ENCODE results near the gene ELMO1.
A peak's percentile ranks its signal among the peaks of the same experiment; 100 is the strongest.

Gene ELMO1

DNA sequence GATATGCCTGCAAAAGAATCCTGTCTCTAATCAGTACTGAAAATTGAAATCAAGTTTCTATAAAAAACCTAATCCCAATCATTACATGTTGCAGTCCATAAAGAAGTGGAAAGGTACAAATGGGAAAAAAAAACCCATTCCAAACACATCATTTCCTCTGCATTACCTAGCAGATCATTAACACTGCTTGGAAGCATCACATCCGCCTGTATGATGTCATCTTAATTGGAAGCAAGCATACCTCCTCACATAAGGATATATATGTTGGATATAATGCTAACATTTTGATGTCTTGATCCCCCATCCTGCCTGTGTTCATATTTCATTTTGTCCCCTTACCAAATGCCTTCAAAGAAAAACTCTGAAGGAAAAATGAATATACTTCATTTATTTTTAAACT is 483.0 kb downstream of the ELMO1 start:
- DNase-seq (ENCODE audit: low read depth in 2 of 3, low spot score in 1 of 3): no peak

- no peak for DNase-seq (ENCODE audit: low read depth in 2 of 3, low spot score in 1 of 3)
These were observed 484.4 kb downstream of the ELMO1 start for GRCh38 chr7:36964297-36964696.

DNA sequence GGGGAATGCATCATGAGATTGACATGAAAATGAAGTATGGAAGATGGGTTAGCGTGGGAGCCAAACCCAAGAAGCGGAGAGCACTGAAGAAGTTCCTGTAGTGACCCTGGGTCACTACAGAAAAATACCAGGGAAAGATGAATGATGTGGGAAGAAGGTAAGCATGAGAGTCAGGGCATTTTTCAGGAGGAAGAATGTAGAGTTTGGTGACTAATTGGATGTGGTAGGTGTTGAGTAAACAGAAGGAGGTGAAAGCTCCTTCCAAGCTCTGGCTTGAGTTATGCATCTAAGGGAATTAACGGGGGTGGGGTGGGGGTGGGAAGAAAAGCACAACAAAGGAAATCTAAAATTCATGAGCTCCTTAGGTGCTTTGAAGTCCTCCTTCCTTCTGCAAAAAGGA is 486.3 kb downstream of the ELMO1 start:
- no peak for DNase-seq (ENCODE audit: low read depth in 2 of 3, low spot score in 1 of 3)

DNA sequence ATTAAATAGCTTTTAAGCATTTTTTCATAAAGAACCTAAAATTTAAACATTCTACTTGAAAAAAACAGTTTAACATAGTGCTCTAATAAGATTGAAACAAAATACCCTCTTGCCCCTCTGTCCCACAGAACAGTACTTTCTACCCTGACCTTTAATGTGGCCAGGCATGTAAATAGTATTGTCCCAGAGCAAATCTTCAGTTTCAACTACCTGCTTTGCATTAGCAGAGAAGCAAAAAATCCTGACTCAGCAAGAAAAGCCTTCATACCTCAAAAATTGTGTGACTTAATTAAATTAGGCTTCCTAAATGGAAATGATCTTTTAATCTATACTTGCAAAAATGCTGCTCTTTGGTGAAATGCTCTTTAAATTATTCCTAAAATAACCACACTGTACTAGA is 487.0 kb downstream of the ELMO1 start:
- no peak for DNase-seq (ENCODE audit: low read depth in 2 of 3, low spot score in 1 of 3)

GRCh38 chr7:36961097-36961496 is 487.6 kb downstream of the ELMO1 start:
- DNase-seq (ENCODE audit: low read depth in 2 of 3, low spot score in 1 of 3): peak; percentile 7 to 28 (median 14)

- DNase-seq (ENCODE audit: low read depth in 2 of 3, low spot score in 1 of 3): no peak
These were observed 488.6 kb downstream of the ELMO1 start for GRCh38 chr7:36960105-36960504.

DNA sequence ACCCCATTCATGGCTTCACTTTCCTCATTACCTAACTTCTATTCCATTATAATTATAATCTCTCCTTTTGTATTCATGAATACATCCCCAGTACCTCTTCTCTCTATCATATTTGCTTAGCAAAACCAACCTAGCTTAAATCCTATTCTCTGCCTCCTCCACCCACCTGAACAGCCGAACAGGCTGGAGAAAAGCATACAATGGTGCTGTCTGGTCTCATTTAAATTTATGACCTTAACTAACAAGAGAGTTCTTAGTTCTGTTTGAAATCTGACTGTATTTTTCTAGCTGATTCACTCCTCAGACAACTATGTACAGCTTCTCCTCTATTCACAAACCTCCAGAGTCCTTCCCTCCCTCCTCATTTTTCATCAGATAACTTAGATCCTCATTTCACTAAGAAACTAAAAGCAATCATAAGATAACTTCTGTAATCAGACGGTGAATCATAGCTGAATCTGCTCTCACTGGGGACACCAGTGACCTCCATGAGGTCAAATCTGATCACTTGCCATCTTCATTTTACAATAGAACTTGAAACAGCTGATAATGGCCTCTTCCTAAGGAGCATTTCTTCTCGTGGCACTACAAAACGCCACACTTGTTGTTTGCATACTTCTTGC is 490.4 kb downstream of the ELMO1 start:
- no peak for DNase-seq (ENCODE audit: low read depth in 2 of 3, low spot score in 1 of 3)

DNA sequence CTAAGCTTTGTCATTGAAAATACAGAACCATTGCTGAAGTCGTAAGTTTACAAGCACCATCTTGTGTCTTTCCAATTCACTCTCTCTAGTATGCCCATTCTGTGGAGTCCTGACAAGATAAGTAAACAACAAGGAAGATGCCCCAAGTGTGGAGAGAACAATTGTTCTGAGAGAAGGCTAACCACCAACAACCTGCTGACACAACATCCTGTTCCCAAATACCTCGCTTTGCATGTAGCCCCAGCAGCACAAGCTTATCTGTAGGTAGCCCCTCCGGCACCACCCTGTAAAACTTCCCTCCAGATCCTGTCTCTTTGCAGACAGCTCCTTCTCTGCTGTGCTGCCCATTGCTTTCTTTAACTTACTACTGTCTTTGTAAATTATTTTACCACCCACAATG is 491.0 kb downstream of the ELMO1 start:
- no peak for DNase-seq (ENCODE audit: low read depth in 2 of 3, low spot score in 1 of 3)

DNA sequence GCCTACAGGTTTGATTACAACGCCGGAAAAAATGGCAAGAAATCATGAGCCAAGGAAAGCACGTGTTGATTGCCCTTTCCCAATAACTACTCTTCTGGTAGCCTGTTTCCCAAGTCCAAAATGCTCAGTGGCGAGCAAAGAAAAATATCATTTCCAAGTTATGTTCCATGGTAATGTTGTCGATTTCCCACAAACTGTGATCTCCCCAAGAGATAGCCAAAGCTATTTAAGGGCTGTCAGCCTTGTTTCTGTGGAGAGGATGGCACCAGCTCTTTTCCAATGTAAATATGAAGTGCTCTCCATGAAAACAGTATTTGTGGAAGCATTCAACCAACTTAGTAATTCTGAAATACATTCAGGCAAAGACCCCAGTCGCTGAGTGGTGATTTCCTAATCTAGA is 491.9 kb downstream of the ELMO1 start:
- DNase-seq (ENCODE audit: low read depth in 2 of 3, low spot score in 1 of 3): no peak

DNA sequence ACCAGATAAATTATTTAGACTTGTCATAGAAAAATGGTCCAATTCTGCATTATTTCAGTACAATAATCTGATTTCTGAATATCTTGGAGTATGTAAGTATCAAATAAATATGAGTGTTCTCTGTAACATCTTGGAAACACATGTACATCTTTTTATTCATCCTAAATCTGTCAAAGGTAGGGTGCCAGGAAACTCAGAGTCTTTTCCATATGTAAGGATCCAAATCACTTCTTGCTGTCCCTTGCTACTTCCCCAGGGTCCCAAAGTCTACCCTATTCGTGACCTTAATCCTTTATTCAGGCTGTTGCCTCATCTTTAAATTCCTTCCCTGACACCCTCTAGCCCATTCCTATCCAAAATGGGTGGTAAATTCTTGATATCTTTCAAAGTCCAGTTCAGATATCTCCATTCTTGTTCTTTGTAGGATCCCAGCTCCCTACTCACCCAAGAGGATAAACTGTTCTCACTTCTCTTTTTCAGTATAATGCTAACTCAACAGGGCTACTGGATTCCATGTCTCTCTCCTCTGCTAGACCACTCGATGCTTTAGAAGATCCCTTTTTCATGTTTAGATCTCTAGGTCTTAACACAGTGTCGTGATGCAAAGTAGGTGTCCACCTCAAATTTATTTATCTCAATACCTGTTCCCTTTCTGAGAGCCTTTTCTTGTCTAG is 493.1 kb downstream of the ELMO1 start:
- no peak for DNase-seq (ENCODE audit: low read depth in 2 of 3, low spot score in 1 of 3)

GRCh38 chr7:36951257-36951697 is 497.4 kb downstream of the ELMO1 start:
- DNase-seq (ENCODE audit: low read depth in 2 of 3, low spot score in 1 of 3): no peak

DNA sequence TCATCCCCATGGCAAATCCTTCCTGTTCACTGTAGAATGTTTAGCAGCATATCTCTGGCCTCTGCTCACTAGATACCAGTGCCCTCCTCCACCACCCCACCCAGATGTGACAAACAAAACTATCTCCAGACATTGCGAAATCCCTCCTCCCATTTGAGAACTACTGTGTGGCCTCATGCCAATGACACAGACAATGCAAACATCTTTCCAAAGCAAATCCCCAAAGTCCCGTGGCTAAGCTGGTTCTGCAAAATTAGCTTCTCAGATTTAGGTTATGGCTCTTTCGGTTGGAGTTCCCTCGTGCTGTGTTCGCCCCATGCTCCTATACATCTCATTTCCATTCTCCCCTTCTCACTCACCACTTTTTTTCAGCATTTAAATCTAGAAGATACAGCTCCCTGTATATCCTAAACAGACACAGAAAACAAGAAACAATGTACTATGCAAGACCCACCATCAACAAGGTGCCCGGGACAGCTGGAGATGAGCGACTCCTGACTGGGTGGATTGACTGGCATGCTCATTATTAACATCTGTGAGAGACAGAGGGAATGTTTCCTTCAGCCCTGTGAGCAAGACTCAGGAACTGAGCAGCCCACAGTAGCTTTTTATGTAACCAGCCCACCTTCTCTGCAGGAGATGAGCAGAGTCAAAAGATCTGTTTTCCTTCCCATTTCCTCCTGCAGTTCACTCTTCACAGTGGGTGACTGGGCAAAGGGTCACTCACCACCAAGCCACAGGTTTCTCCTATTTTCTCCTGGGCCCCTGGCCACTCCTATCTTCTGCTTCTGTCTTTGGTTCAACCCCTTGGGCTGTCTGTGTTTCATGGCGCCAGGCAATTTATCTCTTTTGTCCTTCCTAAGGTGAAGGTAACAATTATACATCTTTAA is 498.7 kb downstream of the ELMO1 start:
- no peak for DNase-seq (ENCODE audit: low read depth in 2 of 3, low spot score in 1 of 3)

DNA sequence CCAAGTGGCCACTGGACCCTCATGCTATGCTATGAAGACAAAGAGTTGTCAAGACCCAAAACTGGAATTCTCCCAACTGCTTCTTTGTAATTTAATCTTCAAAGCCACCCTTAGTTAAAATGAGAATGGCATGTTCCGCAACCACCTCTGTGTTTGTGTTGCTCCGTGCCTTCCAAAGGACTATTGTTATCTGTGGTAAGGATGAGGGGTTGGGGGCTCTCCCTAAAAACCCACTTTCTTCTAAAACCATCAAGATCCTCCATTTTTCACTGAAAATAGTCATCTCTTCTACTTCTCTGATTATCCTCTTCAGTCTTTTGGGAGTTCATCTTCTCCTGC is 502.3 kb downstream of the ELMO1 start:
- no peak for DNase-seq (ENCODE audit: low read depth in 2 of 3, low spot score in 1 of 3)

GRCh38 chr7:36945612-36946400 is 502.9 kb downstream of the ELMO1 start:
- DNase-seq (ENCODE audit: low read depth in 2 of 3, low spot score in 1 of 3): no peak

DNA sequence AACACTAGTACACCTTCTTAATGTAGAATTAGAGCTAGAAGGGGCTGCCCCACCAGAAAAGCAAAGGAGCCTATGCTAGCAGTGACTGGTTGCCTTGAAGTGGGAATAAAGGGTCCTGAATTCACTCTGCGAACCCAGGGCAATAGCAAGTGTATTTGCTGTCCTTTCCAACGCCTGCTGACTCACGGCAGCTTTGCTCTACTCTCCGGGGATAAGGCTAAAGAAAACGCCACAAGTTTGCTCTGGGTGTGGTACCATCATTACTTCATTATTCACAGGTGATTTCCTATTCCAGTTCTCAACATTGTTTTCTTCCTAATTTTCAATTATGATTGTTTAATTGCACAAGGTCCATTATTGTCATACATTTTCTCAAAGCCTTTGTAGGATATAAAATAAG is 503.8 kb downstream of the ELMO1 start:
- DNase-seq (ENCODE audit: low read depth in 2 of 3, low spot score in 1 of 3): no peak

DNA sequence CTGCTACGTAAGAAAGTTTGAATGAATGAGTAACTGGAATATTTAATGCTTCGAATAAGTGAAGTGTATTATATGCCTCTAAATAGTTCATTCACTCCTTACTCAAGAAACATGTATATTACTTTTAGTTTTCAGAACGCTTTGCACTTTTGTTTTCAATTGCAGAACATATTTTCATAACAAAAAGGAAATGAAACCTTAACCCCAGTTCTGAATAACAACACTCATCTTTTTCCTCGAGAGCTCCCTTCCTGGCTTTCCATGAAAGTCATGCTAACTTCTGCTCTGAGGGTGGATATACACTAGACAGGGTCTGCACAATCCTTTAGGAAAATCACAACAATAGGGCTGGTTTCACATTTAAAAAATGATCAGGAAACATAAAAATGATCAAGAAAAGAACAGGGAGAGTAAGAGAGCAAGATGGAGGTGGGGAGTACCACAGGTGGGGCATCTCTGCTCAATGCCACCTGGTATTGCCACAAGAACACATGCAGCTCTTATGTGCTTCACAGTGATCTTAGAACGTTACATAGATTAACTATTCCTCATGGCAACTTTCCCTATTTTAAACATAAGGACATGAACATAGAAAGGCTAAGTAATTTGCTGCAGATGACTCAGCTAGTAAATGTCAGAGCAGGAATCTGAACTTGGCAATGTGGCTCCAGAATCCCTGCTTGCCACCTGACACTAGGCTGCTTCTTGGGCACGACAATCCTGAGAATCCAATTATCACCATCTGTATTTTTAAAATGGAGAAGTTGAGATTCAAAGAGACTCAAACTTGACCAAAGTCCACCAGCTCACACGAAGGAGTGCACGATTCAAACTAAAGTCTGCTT is 504.9 kb downstream of the ELMO1 start:
- DNase-seq (ENCODE audit: low read depth in 2 of 3, low spot score in 1 of 3): no peak

GRCh38 chr7:36942955-36943354 is 505.7 kb downstream of the ELMO1 start:
- DNase-seq (ENCODE audit: low read depth in 2 of 3, low spot score in 1 of 3): no peak

DNA sequence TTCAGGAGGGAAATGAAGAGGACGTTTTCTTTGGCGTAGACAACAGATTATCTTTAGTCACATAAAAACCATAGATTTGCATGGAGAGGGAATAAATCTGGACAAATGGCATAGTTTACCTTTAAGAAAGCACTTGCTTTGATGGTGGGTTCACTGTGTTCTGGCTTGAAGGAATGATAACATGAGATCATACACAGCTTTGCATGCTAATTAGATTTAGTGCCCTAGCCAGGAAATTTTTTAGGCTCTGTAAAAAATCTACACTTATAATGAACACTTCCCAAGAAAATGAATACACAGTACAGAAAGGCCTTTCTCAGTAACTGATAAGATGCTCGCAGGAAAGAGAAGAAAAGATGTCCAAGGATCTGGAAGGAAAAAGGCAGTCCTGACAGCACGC is 506.1 kb downstream of the ELMO1 start:
- no peak for DNase-seq (ENCODE audit: low read depth in 2 of 3, low spot score in 1 of 3)

DNA sequence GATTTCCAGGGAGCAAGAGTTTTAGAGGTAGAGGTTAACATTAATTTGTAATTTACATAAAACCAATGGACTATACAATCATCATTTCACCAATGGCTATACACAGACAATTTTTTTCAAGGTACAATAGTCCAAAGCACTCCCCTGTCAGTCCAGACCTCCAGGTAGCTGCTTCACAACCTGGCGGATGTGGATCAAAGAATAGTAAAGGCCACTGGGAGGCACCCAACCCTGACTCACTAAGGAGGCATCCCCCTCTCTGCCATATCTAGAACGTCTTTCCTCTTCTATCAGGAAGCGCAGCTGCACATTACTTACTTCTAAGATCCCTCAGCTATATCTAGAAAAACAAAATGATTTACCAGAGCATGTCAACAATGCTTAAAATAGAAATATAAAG is 506.6 kb downstream of the ELMO1 start:
- no peak for DNase-seq (ENCODE audit: low read depth in 2 of 3, low spot score in 1 of 3)

DNA sequence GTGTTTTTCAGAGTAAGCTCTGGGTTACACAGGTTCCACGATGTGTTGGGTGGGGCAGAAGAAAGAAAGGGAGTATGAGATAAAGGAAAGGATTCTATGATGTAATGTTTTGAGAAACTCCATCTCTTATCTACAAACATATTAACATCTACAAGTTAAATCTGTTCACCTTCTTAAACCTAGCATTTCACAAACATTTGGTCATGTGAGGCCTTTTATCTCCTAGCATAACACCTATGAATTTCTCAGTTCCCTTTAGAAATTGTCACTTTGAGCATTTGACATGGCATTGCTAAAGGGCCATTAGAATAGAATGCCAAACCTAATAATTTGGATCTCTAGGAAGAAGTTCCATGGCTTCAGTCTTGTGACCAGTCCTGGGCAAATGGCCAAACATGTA is 507.3 kb downstream of the ELMO1 start:
- DNase-seq (ENCODE audit: low read depth in 2 of 3, low spot score in 1 of 3): no peak

- no peak for DNase-seq (ENCODE audit: low read depth in 2 of 3, low spot score in 1 of 3)
These were observed 508.8 kb downstream of the ELMO1 start for GRCh38 chr7:36939816-36940215.
